H1 (cell line): ENCODE results near the gene GLB1L2. TPM values are rescaled to one million over a fixed set of nuclear protein-coding genes. Genes with fewer than 3 reads are reported as not detected.

ENCODE experiments used
- CTCF ChIA-PET: fragments of 300-600 bp; sonication (Branson Sonifier 250); formaldehyde crosslinking; loops from one replicate; lab custom pipeline; 2021; ENCODE audit not compliant: partially characterized antibody; lab: Charles Lee
- POLR2A ChIA-PET: fragments of 300-600 bp; sonication (Branson Sonifier 250); formaldehyde crosslinking; loops from one replicate; lab custom pipeline; 2021; ENCODE audit warnings: inconsistent platforms; ENCODE audit not compliant: partially characterized antibody; lab: Charles Lee
- DNase-seq, 2 experiments: peaks; one replicate each; pipeline versions ENCODE4 v3.0.0 to v3.0.0-alpha.2; 2010 to 2022; ENCODE audit warnings: low spot score in 2 of 2, low read depth in 1 of 2, mixed read lengths in 1 of 2
- FAIRE-seq: peaks from 2 replicates; lab custom pipeline; 2011; peaks lifted over from hg19 to GRCh38; lab: Jason Lieb, UNC
- H2AFZ ChIP-seq: 2 replicates; pipeline ENCODE4 v1.8.1; 2012; ENCODE audit warnings: low read length, inconsistent platforms
- H2AK5ac ChIP-seq: 2 replicates; pipeline ENCODE4 v1.6.1; 2013; ENCODE audit warnings: low read depth, low read length
- H2BK120ac ChIP-seq: replicated peaks from 2 replicates; pipeline ENCODE3; 2013; ENCODE audit warnings: low read depth, low read length, inconsistent platforms
- H2BK12ac ChIP-seq: 2 replicates; pipeline ENCODE4 v1.6.1; 2013; ENCODE audit warnings: low read depth, low read length
- H2BK15ac ChIP-seq: 2 replicates; pipeline ENCODE4 v1.6.1; 2013; ENCODE audit warnings: low read length
- H2BK20ac ChIP-seq: 2 replicates; pipeline ENCODE4 v1.6.1; 2013; ENCODE audit warnings: low read length
- H2BK5ac ChIP-seq: 2 replicates; pipeline ENCODE4 v1.6.1; 2013; ENCODE audit warnings: low read depth, low read length
- H3K14ac ChIP-seq: 2 replicates; pipeline ENCODE4 v1.6.1; 2013; ENCODE audit warnings: inconsistent platforms; ENCODE audit not compliant: insufficient read length
- H3K18ac ChIP-seq: 2 replicates; pipeline ENCODE4 v1.6.1; 2013; ENCODE audit warnings: low read length; ENCODE audit errors: extremely low read depth
- H3K23ac ChIP-seq: 2 replicates; pipeline ENCODE4 v1.6.1; 2013; ENCODE audit warnings: inconsistent platforms; ENCODE audit not compliant: insufficient read length
- H3K23me2 ChIP-seq: 2 replicates; pipeline ENCODE4 v1.6.1; 2013; ENCODE audit warnings: low read depth, low read length
- H3K27ac ChIP-seq: 2 replicates; pipeline ENCODE4 v1.6.1; 2011; ENCODE audit warnings: low read depth, low read length, inconsistent platforms
- H3K27me3 ChIP-seq, 4 experiments: replicated peaks in 1 of 4; 1 replicate in 1 of 4; 2 replicates in 3 of 4; pipeline versions ENCODE4 v1.6.1 to v1.8.1; 2011 to 2013; ENCODE audit warnings: low read length in 3 of 4, mild to moderate bottlenecking in 3 of 4, inconsistent platforms in 2 of 4, mixed read lengths in 2 of 4, moderate library complexity in 1 of 4; ENCODE audit not compliant: control insufficient read depth in 3 of 4, insufficient read depth in 3 of 4; ENCODE audit errors: extremely low read depth in 1 of 4
- H3K36me3 ChIP-seq, 4 experiments: 2 replicates each; pipeline versions ENCODE4 v1.6.1 to v1.8.1; 2011 to 2013; ENCODE audit warnings: mild to moderate bottlenecking in 4 of 4, low read length in 3 of 4, moderate library complexity in 2 of 4, control low read depth in 1 of 4, inconsistent platforms in 1 of 4; ENCODE audit not compliant: insufficient read depth in 4 of 4, control insufficient read depth in 2 of 4
- H3K4ac ChIP-seq: replicated peaks from 2 replicates; pipeline ENCODE3; 2013; ENCODE audit warnings: low read length, low read depth, mixed read lengths, inconsistent platforms; ENCODE audit not compliant: insufficient read length
- H3K4me1 ChIP-seq, 4 experiments: replicated peaks in 1 of 4; 1 replicate in 1 of 4; 2 replicates in 3 of 4; pipeline versions ENCODE4 v1.6.1 to v1.8.1; 2011 to 2013; ENCODE audit warnings: low read length in 3 of 4, inconsistent platforms in 2 of 4, mixed read lengths in 1 of 4; ENCODE audit not compliant: insufficient read depth in 4 of 4, control insufficient read depth in 3 of 4
- H3K4me2 ChIP-seq, 2 experiments: 2 replicates each; pipeline versions ENCODE4 v1.6.1 to v1.8.1; 2011 to 2013; ENCODE audit warnings: low read depth in 2 of 2, low read length in 2 of 2, control low read depth in 1 of 2, inconsistent platforms in 1 of 2, mild to moderate bottlenecking in 1 of 2; ENCODE audit not compliant: insufficient read depth in 1 of 2
- H3K4me3 ChIP-seq, 4 experiments: fragments of 200-600, 300-600 bp in 1 of 4; sonication (generic), shearing (Covaris generic), sonication (Bioruptor Twin) in 1 of 4; 2 replicates each; pipeline versions ENCODE4 v1.5.1 to v1.8.1; 2011 to 2016; ENCODE audit warnings: low read length in 4 of 4, low read depth in 3 of 4, control low read depth in 2 of 4, inconsistent platforms in 2 of 4, mild to moderate bottlenecking in 2 of 4, mixed read lengths in 1 of 4, moderate library complexity in 1 of 4; ENCODE audit not compliant: insufficient read depth in 2 of 4; ENCODE audit errors: extremely low read depth in 1 of 4
- H3K56ac ChIP-seq: replicated peaks from 2 replicates; pipeline ENCODE3; 2013; ENCODE audit warnings: low read depth, mild to moderate bottlenecking, mixed read lengths, low read length, inconsistent platforms; ENCODE audit not compliant: insufficient read length
- H3K79me1 ChIP-seq: 2 replicates; pipeline ENCODE4 v1.6.1; 2013; ENCODE audit warnings: low read depth, low read length, control low read depth
- H3K79me2 ChIP-seq, 2 experiments: 2 replicates each; pipeline versions ENCODE4 v1.6.1 to v1.8.1; 2012 to 2013; ENCODE audit warnings: low read length in 2 of 2, mild to moderate bottlenecking in 2 of 2, inconsistent platforms in 1 of 2; ENCODE audit not compliant: insufficient read depth in 2 of 2, control insufficient read depth in 1 of 2
- H3K9ac ChIP-seq, 4 experiments: replicated peaks in 1 of 4; 1 replicate in 1 of 4; 2 replicates in 3 of 4; pipeline versions ENCODE4 v1.6.1 to v1.8.1; 2011 to 2013; ENCODE audit warnings: low read depth in 3 of 4, low read length in 3 of 4, control low read depth in 2 of 4, mild to moderate bottlenecking in 2 of 4, moderate library complexity in 2 of 4, inconsistent platforms in 1 of 4; ENCODE audit errors: extremely low read depth in 1 of 4
- H3K9me3 ChIP-seq, 2 experiments: 2 replicates each; pipeline versions ENCODE4 v1.6.1 to v1.8.1; 2012 to 2013; ENCODE audit warnings: mild to moderate bottlenecking in 2 of 2, moderate library complexity in 2 of 2, control low read depth in 1 of 2, inconsistent platforms in 1 of 2, low read depth in 1 of 2, low read length in 1 of 2, mixed read lengths in 1 of 2; ENCODE audit not compliant: insufficient read depth in 2 of 2
- H4K20me1 ChIP-seq, 2 experiments: replicated peaks in 1 of 2; 2 replicates each; pipeline versions ENCODE3 to v1.8.1; 2011 to 2013; ENCODE audit warnings: inconsistent platforms in 2 of 2, low read length in 2 of 2, mild to moderate bottlenecking in 1 of 2; ENCODE audit not compliant: insufficient read depth in 2 of 2, control insufficient read depth in 1 of 2
- H4K5ac ChIP-seq: 2 replicates; pipeline ENCODE4 v1.6.1; 2013; ENCODE audit warnings: low read length, low read depth, mixed read lengths, inconsistent platforms; ENCODE audit not compliant: insufficient read length
- H4K8ac ChIP-seq: 2 replicates; pipeline ENCODE4 v1.8.0; 2013; ENCODE audit warnings: mild to moderate bottlenecking, moderate library complexity, low read length, inconsistent platforms; ENCODE audit not compliant: insufficient read depth; ENCODE audit errors: extremely low read depth
- H4K91ac ChIP-seq: replicated peaks from 2 replicates; pipeline ENCODE3; 2013; ENCODE audit warnings: low read length, mixed read lengths, inconsistent platforms; ENCODE audit not compliant: insufficient read length
- CBX5 ChIP-seq: fragments of 300-800, 300-1000 bp; sonication (generic); IDR thresholded peaks from 2 replicates; pipeline ENCODE4 v1.7.1; 2016; ENCODE audit warnings: antibody characterized with exemption, low read length, low read depth
- FOSL1 ChIP-seq: IDR thresholded peaks from 2 replicates; pipeline ENCODE4 v1.6.1; 2011; ENCODE audit warnings: mild to moderate bottlenecking, low read depth, low read length, moderate library complexity; ENCODE audit not compliant: insufficient read depth
- NANOG ChIP-seq: IDR thresholded peaks from 2 replicates; pipeline ENCODE4 v1.6.1; 2011; ENCODE audit warnings: low read length, low read depth, mild to moderate bottlenecking, inconsistent platforms; ENCODE audit not compliant: insufficient read depth, poor library complexity, severe bottlenecking
- PHF8 ChIP-seq: fragments of 200-600 bp; sonication (generic); conservative IDR thresholded peaks from 2 replicates; pipeline ENCODE4 v1.7.1; 2012; ENCODE audit warnings: low read depth, mild to moderate bottlenecking, inconsistent platforms, low read length, moderate library complexity
- SP4 ChIP-seq: IDR thresholded peaks from 2 replicates; pipeline ENCODE4 v1.6.1; 2012; ENCODE audit warnings: low read length, inconsistent platforms
- WGBS, 2 experiments: shearing (Covaris generic) in 1 of 2; methylation state at CpG; one replicate each; pipeline versions ENCODE4 v1.1.6 to v1.1.7; 2013 to 2015; ENCODE audit warnings: low lambda C conversion rate in 2 of 2, mixed read lengths in 2 of 2, inconsistent platforms in 1 of 2, low coverage in 1 of 2, missing lambda C conversion rate in 1 of 2; ENCODE audit not compliant: insufficient replicate concordance in 2 of 2, insufficient coverage in 1 of 2, insufficient read length in 1 of 2; ENCODE audit errors: extremely low coverage in 1 of 2, missing lambda C conversion rate in 1 of 2; 5-methylcytosine and 5-hydroxymethylcytosine counted together
- polyA plus RNA-seq, 7 experiments: library from polyadenylated mRNA; depleted of rRNA in 3 of 7; stranded (reverse) in 5 of 7; unstranded in 2 of 7; fragments of >200 nt in 5 of 7; fragments of 200-250 nt in 2 of 7; gene quantifications; 1 replicate in 5 of 7; 2 replicates in 1 of 7; 4 replicates in 1 of 7; pipeline versions ENCODE4 v1.2.1 to v1.2.3, GENCODE V29; 2011 to 2013; ENCODE audit warnings: missing spikeins in 2 of 7, mixed read lengths in 2 of 7
- total RNA-seq: library from RNA; stranded (reverse); fragmentation: NEBNext Ultra II Directional; extraction: Animal tissue kit (Norgen Biotek cat#: 25700); gene quantifications from 2 replicates; pipeline ENCODE4 v1.2.1, GENCODE V29; 2021

Gene GLB1L2
- total and polyA plus RNA-seq, 2 of the 8 experiments (the other 6 are each of a cell fraction or from before 2014, with no cell fraction given), result 4.4 to 7.9 TPM

DNA sequence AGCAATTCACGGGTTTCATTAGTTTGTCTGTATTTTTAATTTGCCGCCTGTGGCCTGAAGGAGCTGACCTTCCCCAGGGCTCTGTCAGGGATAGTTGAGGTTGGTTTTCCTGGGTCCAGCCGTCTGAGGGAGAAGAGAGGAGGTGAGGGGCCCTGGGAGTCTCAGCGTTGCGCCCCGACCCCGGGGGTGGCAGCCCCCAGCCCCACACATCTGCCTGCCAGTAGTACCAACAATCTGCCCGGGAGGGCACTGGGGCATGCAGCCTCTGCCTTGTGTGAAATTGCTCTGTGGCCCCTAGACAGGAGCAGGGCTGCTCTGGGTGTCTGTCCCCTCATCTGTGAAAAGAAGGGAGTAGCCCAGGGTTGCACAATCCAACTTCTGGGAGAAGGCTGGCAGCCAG, 73.6 kb downstream of the GLB1L2 start:
- Histone ChIP-seq H3K4ac (no peak overlapping the region), H3K79me2 (peaks cover 0 to 55% of the 10 kb centered on the region in 2 experiments; a peak in 2 of 4 replicates), H2BK120ac (no peak overlapping the region), H2BK12ac (peak overlapping the region; percentile 17; the same call in 1 of the 2 replicates), H2AK5ac (no peak overlapping the region), H3K4me3 (no peak overlapping the region), H4K20me1 (peaks cover 11 to 24% of the 10 kb centered on the region in 2 experiments), H2BK20ac (no peak overlapping the region), H3K23me2 (no peaks in the 10 kb centered on the region), H2BK15ac (no peak overlapping the region), H4K8ac (no peak overlapping the region; the same call in 1 of the 2 replicates), H3K14ac (no peak overlapping the region), H3K18ac (no peak overlapping the region), H3K27ac (no peak overlapping the region), H4K5ac (no peak overlapping the region), H3K23ac (no peak overlapping the region), H3K56ac (no peak overlapping the region), H3K9ac (no peak overlapping the region), H3K36me3 (peaks cover 0 to 4% (median 0%) of the 10 kb centered on the region in 4 experiments; a peak in 1 of 8 replicates), H2BK5ac (no peak overlapping the region), H3K4me2 (no peak overlapping the region), H3K79me1 (peaks cover 15% of the 10 kb centered on the region), H3K27me3 (no peaks in the 10 kb centered on the region), H2AFZ (no peak overlapping the region), H3K4me1 (peaks cover 0 to 11% (median 6%) of the 10 kb centered on the region in 4 experiments; a peak in 6 of 7 replicates), H3K9me3 (no peaks in the 10 kb centered on the region), H4K91ac (no peak overlapping the region)
- ChIA-PET CTCF (interaction anchor here (0.7 to 1.0 kb wide), 2 partner anchors 10 to 15 kb away, joined by 4 to 5 read pairs; no protein-coding TSS in a partner anchor), POLR2A (no interaction called here)
- WGBS, 2 experiments, result 90% methylated on average over 8 of the region's 8 CpGs; no CpG with 5 or more reads in 1 of the 2 experiments
- TF ChIP-seq SP4 (no peak), NANOG (no peak), FOSL1 (no peak), PHF8 (no peak), CBX5 (no peak)
- DNase-seq (no peak), FAIRE-seq (no peak)
